GM10266 (cell line): ENCODE results near the gene HPN.
"Not testable (repeated sequence)": the region's sequence is repeated elsewhere in the genome, so short reads cannot be mapped to it uniquely, and the experiment has no call there.

Source experiments
- DNase-seq: peaks from one replicate; pipeline ENCODE4 v3.0.0; 2012; ENCODE audit errors: extremely low spot score
- CTCF ChIP-seq: IDR thresholded peaks from 2 replicates; pipeline ENCODE4 v1.5.1; 2012; ENCODE audit warnings: mild to moderate bottlenecking, low read depth; ENCODE audit not compliant: control insufficient read depth, insufficient read depth; ENCODE audit errors: missing control alignments

The HPN gene

DNA sequence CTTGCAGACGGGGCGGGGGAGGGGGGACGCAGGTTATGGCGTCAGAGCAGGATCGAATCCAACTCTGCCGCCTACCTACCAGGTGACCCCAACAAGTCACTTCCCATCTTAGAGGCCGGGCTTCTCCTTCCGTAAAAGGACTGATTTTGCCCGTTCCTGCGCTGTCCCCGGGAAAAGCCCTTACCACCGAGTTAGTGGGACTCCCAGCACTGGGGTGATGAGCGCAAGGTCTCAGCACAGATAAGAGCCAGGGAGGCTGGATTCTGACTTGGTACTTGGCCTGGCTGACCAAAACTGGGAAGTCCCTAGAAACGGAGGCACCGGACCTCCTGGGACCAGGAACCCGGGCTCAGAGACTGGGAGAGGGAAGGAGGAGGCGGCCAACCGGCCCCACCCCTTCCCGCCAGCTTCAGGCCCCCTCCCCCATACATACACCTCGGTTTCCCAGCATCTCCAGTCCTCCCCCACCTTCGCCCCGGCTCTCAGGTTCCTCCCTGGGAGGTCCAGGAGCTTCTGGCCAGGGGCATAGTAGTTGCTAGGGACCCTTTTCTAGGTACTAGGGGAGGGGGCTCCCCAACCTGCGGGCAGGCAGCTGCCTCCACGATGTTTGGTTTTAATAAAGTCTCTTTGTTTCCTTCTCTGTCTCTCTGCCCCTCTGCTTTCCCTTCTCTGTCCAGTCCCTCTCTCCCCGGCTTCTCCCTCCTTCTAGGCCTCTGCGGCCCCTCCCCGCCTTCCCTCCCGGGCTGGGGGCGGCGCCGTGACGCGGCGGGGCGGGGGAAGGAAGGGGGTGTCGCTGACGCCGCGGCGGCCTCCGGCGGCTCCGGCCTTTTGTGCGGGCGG lies 41.8 kb upstream of the HPN start, which contains the start of gene GRAMD1A:
GRAMD1A (plus strand) TSS at position 826 of the 840 bp plus-strand sequence. CDS start 156 bp downstream, outside the sequence.
- DNase-seq: peak; percentile 95
- TF ChIP-seq CTCF: no peak

- no peak for TF ChIP-seq CTCF
- DNase-seq: no peak
Observed at GRCh38 chr19:35000338-35000646, 41.2 kb upstream of the HPN start.

- no peak for TF ChIP-seq CTCF
- DNase-seq: peak; percentile 53
Observed at GRCh38 chr19:35000647-35001501, 40.6 kb upstream of the HPN start.

- no peak for TF ChIP-seq CTCF
Observed at GRCh38 chr19:35002037-35002535, 39.4 kb upstream of the HPN start.

GRCh38 chr19:35004517-35005255 lies 36.8 kb upstream of the HPN start:
- DNase-seq: no peak
- no peak for TF ChIP-seq CTCF

More at GRCh38 chr19:35002037-35002535, 39.4 kb upstream of the HPN start:
- DNase-seq: no peak

DNA sequence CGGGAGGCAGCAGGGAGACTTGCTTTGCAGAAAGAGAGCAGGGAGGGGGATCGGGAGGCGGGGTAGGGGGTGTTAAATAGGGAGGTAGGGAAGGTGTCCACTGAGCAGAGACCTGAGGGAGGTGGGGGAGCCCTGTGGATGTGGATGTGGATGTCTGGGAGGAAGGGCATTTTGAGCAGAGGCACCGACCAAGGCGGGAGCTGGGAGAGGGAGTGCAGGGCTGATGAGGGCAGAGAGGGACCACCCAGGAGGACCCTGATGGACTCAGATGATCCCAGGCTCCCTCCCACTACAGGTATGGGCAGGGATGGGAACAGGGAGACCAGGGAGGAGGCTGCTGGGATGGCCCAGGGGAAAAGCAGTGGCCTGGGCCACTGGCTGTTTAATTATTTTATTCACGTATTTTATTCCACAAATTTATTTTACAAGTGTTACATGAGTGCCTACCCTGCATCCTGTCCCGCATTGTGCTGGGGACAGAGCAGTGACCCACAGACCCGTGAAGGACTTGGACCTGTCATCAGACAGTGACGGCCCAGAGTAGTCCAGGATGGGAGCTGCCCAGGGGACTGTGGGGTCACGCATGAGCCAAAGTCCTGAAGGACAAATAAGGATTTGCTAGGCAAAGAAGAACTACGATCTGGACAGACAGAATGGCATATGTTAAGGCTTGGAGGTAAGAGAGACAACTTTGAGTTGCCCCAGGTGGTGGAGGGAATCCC lies 36.1 kb upstream of the HPN start:
- no peak for DNase-seq
- TF ChIP-seq CTCF: no peak

DNA sequence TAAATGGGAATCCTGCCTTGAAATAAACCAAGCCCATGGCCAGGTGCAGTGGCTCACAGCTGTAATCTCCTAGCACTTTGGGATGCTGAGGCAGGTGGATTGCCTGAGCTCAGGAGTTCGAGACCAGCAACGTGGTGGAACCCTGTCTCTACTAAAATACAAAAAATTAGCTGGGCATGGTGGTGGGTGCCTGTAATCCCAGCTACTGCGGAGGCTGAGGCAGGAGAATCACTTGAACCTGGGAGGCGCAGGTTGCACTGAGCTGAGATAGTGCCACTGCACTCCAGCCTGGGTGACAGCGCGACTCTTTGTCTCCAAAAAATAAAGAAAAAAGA lies 35.5 kb upstream of the HPN start:
- not testable (repeated sequence) for DNase-seq
